IPS-15b (cell line): Measurements from ENCODE around the gene LRP11.

Experiments
- H3K27me3 ChIP-seq: one replicate; pipeline ENCODE4 v1.6.1; 2013; ENCODE audit warnings: low read length; ENCODE audit not compliant: control insufficient read depth, insufficient read depth
- H3K36me3 ChIP-seq: one replicate; pipeline ENCODE4 v1.6.1; 2013; ENCODE audit warnings: low read length; ENCODE audit not compliant: control insufficient read depth, insufficient read depth
- H3K4me1 ChIP-seq: one replicate; pipeline ENCODE4 v1.6.1; 2013; ENCODE audit warnings: mild to moderate bottlenecking, low read length; ENCODE audit not compliant: control insufficient read depth, insufficient read depth
- H3K4me3 ChIP-seq: one replicate; pipeline ENCODE4 v1.5.1; 2013; ENCODE audit warnings: low read depth, low read length
- H3K9ac ChIP-seq: one replicate; pipeline ENCODE4 v1.6.1; 2013; ENCODE audit warnings: low read depth, mild to moderate bottlenecking, low read length
- H3K9me3 ChIP-seq: one replicate; pipeline ENCODE4 v1.6.1; 2013; ENCODE audit warnings: mild to moderate bottlenecking, low read length; ENCODE audit not compliant: control insufficient read depth, insufficient read depth

LRP11 gene

DNA sequence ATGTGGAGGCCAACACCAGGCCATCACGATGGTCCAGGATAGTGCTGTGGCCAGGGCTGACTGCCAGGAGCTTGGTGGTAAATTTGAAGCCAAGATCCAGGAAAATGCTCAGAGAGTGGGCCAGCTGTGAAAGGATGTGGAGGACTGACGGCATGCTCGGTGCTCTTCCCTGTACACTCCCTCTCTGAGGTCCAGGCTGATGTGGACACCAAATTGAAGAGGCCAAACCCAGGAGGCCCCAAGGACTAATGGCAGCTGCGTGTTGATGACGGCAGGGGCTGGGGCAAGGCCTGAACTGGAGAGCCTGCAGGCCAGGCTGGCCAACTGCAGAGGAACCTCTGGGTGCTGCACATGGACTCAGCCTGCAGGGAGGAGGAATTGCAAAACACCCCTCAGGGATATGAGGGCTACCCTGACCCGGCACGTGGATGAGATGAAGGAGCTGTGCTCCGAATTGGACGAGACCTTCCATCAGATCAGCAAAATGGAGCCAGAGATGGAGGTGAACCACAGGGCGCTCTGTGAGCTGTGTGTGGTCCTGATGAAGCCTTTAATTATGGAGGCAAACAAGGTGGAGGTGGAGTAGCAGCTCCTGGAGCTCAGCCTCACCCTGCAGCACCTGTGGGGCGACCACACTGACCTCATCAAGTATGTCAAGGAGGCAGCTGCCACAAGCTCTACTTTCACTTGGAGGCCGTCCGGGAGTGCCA, 40.7 kb upstream of the LRP11 start:
- no peaks in the 10 kb centered on the region for H3K36me3 ChIP-seq
- H3K4me1 ChIP-seq, result no peaks in the 10 kb centered on the region
- no peak overlapping the region for H3K9ac ChIP-seq
- H3K4me3 ChIP-seq, result no peak overlapping the region
- H3K9me3 ChIP-seq, result no peaks in the 10 kb centered on the region
- H3K27me3 ChIP-seq, result no peaks in the 10 kb centered on the region

DNA sequence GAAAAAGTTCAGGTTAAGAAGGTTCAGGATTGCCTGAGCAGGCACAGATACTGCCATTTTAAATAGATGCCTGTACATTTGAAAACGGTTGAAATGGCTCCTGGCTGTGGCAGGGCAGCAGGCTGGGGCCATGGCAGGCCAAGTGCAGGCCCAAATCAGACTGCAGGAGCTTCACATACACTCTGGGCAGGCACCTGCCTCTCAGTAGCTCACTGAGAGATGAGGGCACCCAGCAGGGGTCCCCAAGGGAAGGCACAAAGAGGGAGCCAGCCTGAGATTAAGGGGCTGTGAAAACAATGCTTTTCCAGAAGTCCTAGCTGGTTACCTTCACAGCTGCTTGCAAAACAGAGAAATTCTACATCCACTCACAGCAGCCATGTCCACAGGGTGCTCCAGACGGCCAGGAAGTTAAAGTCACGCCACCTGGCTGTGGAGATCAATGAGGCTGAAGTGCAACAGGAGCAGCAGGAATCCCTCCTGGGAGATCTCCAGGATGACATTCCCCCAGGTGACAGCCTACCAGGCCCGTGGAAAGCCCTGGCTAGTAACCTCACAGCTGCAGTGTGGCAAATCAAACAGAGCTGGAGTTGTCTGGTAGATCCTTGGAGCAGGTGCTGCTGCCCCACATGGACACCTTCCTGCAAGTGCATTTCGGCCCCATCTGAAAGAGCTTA, 39.9 kb upstream of the LRP11 start:
- Histone ChIP-seq H3K27me3 (no peaks in the 10 kb centered on the region), H3K9me3 (no peaks in the 10 kb centered on the region), H3K9ac (no peak overlapping the region), H3K36me3 (no peaks in the 10 kb centered on the region), H3K4me1 (no peaks in the 10 kb centered on the region), H3K4me3 (no peak overlapping the region)

DNA sequence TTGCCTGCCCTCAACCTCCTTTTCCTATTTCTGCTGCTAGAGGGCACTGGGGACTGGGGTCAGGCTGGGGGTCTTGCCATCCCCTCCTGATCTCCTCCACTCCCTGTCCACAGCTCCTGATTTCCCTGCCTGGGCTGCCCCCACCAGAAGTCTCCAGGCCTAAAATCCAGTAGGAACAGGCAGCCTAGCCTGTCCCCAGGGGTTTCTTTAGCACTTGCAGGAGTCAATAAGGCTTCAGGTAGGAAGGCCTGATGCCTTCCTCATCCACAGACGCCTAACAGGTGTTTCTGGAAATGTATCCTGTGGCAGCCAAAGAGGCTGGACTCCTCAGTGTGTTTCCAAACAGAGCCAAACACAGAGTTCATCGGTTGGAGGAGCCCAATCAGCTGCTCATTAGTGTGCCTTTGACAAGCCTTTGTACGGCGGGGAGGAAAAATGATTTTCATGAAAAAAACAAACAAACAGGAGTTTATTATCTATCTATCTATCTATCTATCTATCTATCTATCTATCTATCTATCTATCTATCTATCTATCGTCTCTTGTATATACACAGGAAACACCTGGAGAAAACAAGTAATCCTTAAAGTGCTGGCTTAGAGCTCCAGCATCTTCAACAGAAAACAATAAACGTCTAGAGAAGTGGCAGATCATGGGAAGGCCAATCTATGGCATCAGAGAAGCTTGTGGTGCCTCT, 37.4 kb upstream of the LRP11 start:
- H3K4me1 ChIP-seq, result no peaks in the 10 kb centered on the region
- no peak overlapping the region for H3K9ac ChIP-seq
- no peaks in the 10 kb centered on the region for H3K9me3 ChIP-seq
- no peaks in the 10 kb centered on the region for H3K27me3 ChIP-seq
- no peak overlapping the region for H3K4me3 ChIP-seq
- no peaks in the 10 kb centered on the region for H3K36me3 ChIP-seq

DNA sequence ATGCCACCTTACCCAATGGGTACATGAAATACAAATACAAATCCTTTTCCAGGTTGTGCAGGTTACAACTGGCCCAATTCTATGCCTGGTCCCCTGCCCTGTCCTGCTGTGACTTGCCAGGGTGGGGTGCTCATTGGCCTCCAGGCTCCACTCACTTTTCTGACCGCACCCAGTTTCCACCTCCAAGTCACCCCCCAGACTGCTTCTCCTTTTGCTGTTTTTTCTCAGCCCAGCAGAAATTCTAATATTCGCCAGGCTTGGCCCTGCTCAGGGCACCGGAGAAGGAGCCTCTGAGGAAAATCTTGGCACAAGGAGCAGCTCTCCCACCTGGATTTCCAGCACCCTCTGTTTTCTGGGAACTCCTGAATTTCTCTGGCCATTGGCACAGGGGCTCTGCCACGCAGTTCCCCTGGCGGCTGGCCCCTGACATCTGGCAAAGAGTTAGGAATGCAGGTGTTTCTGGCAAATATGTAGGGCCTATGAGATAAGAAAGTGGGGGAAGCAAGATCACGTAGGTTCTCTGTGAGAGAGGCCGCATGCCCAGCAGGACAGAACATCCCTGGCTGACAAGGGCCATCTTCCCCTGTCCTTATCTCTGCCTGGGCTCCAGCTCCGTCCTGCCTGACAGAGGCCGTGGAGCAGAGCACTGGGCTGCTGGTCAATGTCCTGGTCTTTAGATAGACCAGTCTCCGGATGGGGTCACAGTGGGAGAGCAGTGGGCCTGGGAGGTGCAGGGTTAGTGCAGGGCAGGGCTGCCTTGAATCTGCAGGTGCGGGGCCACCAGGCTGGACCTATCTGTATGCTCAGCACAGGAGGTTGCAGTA, 36.7 kb upstream of the LRP11 start:
- no peak overlapping the region for H3K9ac ChIP-seq
- no peaks in the 10 kb centered on the region for H3K36me3 ChIP-seq
- no peaks in the 10 kb centered on the region for H3K27me3 ChIP-seq
- no peak overlapping the region for H3K4me3 ChIP-seq
- H3K4me1 ChIP-seq, result no peaks in the 10 kb centered on the region
- H3K9me3 ChIP-seq, result no peaks in the 10 kb centered on the region

DNA sequence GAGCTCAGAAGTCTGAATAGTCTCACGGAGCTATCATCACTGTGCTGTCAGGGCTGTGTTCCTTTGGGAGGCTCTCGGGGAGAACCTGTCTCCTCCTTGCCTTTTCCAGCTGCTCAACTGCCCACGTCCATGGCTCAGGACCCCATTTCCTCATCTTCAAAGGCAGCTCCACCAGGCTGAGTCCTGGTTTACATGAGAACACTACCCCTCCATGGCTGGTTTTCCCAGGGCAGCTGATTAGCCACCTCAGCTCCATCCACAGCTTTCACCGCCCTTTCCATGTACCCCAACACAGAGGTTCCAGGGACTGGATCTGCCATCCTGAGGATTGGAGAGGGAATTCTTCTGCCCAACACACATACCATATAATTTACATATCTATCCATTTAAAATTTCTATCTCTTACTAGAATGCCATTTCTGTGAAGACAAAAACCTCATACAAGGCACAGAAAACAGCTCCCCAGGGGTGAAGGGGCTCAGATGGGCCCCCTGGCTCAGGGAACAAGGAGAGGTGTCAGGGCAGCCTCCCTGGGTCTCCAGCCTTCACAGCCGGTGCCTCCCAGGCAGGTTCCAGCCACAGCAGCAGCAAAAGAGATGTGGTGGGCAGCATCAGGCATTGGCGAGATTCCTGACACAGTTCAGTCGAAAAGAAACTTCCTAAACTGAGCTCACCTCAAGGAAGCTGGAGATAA, 35.9 kb upstream of the LRP11 start:
- peaks cover 2% of the 10 kb centered on the region for H3K4me1 ChIP-seq
- no peak overlapping the region for H3K9ac ChIP-seq
- no peaks in the 10 kb centered on the region for H3K36me3 ChIP-seq
- H3K4me3 ChIP-seq, result no peak overlapping the region
- H3K27me3 ChIP-seq, result no peaks in the 10 kb centered on the region
- H3K9me3 ChIP-seq, result no peaks in the 10 kb centered on the region

DNA sequence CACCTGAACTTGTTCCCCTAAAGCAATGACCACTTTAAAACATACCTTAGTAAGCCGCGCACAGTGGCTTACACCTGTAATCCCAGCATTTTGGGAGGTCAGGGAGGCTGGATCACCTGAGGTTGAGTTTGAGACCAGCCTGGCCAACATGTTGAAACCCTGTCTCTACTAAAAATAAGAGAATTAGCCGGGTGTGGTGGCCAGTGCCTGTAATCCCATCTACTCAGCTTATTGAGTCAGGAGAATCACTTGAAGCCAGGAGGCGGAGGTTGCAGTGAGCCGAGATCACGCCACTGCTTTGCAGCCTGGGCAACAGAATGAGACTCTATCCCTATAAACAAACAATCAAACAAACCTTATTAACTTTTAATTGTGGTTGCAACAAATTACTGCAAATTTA, 35.3 kb upstream of the LRP11 start:
- Histone ChIP-seq H3K9ac (no peak overlapping the region), H3K36me3 (no peaks in the 10 kb centered on the region), H3K9me3 (no peaks in the 10 kb centered on the region), H3K27me3 (no peaks in the 10 kb centered on the region), H3K4me1 (peaks cover 2% of the 10 kb centered on the region), H3K4me3 (no peak overlapping the region)

DNA sequence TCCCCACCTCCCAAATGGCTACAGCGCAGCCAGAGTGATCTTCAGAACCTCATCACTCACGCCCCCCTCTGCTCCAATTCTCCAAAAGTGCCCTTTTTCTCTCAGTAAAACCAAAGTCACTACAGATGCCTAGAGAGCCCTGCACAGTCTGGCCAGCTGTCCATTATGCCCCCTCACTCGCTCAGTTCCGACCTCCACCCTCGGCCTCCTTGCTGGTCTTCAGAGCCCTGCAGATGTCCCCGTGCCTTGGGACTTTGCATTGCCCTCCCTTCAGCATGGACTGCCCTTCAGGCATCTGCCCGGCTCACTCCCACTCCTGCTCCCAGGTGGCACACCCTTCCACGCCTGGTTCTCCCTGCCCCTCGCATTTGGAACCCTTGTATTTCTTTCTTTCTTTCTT, 34.8 kb upstream of the LRP11 start:
- no peak overlapping the region for H3K4me3 ChIP-seq
- no peak overlapping the region for H3K9ac ChIP-seq
- no peaks in the 10 kb centered on the region for H3K9me3 ChIP-seq
- H3K27me3 ChIP-seq, result no peaks in the 10 kb centered on the region
- peaks cover 2% of the 10 kb centered on the region for H3K4me1 ChIP-seq
- no peaks in the 10 kb centered on the region for H3K36me3 ChIP-seq

DNA sequence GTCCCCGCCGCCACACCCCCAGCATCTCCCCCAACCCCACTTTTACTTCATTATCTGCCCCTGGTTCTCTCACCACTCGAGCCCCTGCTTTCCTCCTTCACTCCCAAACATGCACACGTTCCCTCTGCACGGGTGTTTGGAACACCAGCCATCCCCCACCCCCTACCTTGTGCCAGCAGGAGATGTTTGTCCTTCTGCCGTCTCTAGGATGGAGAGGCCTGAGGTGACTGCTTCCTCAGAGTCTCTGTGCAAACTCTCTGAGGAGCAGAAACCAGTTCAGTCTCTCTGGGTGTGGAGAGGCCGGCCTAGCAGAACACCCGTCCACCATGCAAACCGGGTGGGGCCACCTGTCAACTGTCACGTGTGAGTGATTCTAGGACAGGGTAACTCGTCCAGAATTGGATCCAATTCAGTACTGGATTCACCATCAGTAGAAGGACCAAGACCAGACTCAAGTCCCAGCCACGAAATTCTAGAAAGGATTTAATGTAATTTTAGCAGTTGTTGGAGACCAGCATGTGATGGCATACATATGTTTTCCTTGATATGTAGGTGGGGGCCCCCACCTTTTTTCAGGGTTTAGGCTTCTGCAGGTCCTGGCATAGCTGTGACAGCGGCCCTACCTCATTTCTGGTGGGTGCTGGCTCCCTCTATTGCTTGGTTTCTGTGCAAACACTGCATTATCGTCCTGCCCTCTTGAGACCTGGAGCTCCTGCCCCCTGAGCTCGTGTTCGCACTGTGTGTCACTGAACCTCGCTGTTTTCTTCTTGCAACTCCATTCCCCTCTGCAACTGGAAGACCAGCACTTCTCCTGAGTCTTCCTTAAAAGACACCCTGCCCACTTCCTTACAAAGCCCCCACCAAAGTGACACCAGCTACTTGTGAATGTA, 33.9 kb upstream of the LRP11 start, which contains the start of gene RAET1E:
RAET1E (minus strand) TSS at position 259 of the 890 bp plus-strand sequence. CDS start 7,212 bp downstream, outside the sequence.
- Histone ChIP-seq H3K36me3 (no peaks in the 10 kb centered on the region), H3K4me1 (peaks cover 2% of the 10 kb centered on the region), H3K9ac (no peak within 1 kb of the TSS), H3K9me3 (no peaks in the 10 kb centered on the region), H3K27me3 (no peaks in the 10 kb centered on the region), H3K4me3 (no peak within 1 kb of the TSS)

DNA sequence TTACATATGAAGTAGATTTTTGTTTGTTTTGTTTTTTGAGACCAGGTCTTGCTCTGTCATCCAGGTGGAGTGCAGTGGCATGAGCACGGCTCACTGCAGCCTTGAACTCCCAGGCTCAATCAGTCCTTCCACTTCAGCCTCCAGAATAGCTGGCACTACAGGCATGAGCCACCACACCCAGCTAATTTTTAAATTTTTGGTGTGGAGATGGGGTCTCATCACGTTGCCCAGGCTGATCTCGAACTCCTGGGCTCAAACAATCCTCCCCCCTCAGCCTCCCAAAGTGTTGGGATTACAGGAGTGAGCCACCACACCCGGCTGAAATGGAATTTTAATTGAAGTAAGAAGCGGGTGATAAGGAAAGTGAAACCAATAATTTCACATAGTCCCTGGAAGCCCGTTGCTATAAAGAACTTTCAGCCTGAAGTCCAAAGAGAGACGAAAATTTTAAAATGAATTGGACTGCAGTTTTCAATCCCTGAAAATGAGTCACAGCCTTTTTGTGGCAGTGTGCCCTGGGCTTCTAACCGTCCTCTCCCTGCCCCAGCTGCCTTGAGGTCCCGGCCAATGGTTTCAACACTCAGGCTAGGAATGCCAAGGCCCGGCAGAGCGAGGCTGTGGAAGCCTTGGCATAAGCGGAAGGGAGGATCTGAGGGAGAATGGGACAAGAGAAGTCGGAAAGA, 33.0 kb upstream of the LRP11 start:
- Histone ChIP-seq H3K4me1 (peaks cover 2% of the 10 kb centered on the region), H3K27me3 (no peaks in the 10 kb centered on the region), H3K36me3 (no peaks in the 10 kb centered on the region), H3K9me3 (no peaks in the 10 kb centered on the region), H3K4me3 (no peak overlapping the region), H3K9ac (no peak overlapping the region)

DNA sequence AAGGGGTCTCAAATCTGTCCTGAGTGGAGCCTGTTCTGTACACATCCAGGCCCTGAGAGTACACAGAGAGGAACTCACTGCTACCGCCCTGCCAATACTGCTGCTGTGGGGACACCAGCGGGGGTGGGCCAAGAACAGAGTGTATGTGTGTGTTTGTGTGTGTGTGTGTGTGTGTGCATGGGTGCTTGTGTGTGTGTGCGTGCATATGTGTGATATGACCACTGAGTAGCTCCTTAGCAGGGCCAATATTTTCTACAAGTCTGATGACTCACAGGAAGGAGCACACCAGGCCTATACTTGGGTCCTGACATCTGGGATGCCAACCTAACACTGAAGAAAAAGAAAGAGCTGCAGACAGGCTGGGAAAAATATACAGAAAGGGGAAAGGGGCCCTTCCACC, 32.3 kb upstream of the LRP11 start:
- no peak overlapping the region for H3K9ac ChIP-seq
- no peaks in the 10 kb centered on the region for H3K36me3 ChIP-seq
- H3K27me3 ChIP-seq, result no peaks in the 10 kb centered on the region
- peaks cover 2% of the 10 kb centered on the region for H3K4me1 ChIP-seq
- no peaks in the 10 kb centered on the region for H3K9me3 ChIP-seq
- no peak overlapping the region for H3K4me3 ChIP-seq
